Upper lobe of right lung (tissue), 1 donor: ENCODE data around the gene ARHGEF17. TPM values are rescaled to one million over a fixed set of nuclear protein-coding genes. Genes with fewer than 3 reads are reported as not detected.

Source experiments
- ATAC-seq: fragments of 200-7000 bp; cut with Tn5 transposase; one replicate; pipeline ENCODE4 v1.9.1; 2020; ENCODE audit warnings: mild to moderate bottlenecking, moderate library complexity
- DNase-seq: peaks from one replicate; pipeline ENCODE4 v3.0.0-alpha.2; 2020
- H3K27ac ChIP-seq: fragments of 200-600 bp; one replicate; pipeline ENCODE4 v1.8.0; 2022
- H3K27me3 ChIP-seq: fragments of 200-600 bp; one replicate; pipeline ENCODE4 v1.8.0; 2022; ENCODE audit warnings: mild to moderate bottlenecking
- H3K36me3 ChIP-seq: fragments of 200-600 bp; one replicate; pipeline ENCODE4 v1.8.0; 2022
- H3K4me1 ChIP-seq: fragments of 200-600 bp; one replicate; pipeline ENCODE4 v1.8.0; 2022
- H3K4me3 ChIP-seq: fragments of 200-600 bp; one replicate; pipeline ENCODE4 v1.8.0; 2022; ENCODE audit warnings: mild to moderate bottlenecking
- H3K9me3 ChIP-seq: fragments of 200-600 bp; one replicate; pipeline ENCODE4 v1.8.0; 2022
- CTCF ChIP-seq: fragments of 200-600 bp; IDR thresholded peaks from one replicate; pipeline ENCODE4 v1.8.0; 2022; ENCODE audit warnings: antibody characterized with exemption
- intact Hi-C: fragments of 100-400 bp; cut with DNase I; formaldehyde crosslinking; loops from one replicate; pipeline ENCODE4 v1.11.0; 2022
- total RNA-seq: library from RNA; stranded (reverse); fragmentation: NEBNext Ultra II Directional; extraction: Animal tissue kit (Norgen Biotek cat#: 25700); gene quantifications from one replicate; pipeline ENCODE4 v1.2.1, GENCODE V29; 2021
- donor health status: DM: no; HTN: yes; CAD: no; lungs with severe emphysema.

Gene ARHGEF17
- total RNA-seq, 1 donor from 2014 or later = 74.5 TPM

GRCh38 chr11:73404048-73404447, 96.0 kb downstream of the ARHGEF17 start:
- TF ChIP-seq CTCF = peak; percentile 66
- Histone ChIP-seq H3K9me3 (no peaks in the 10 kb centered on the region), H3K27me3 (no peaks in the 10 kb centered on the region), H3K27ac (no peak overlapping the region), H3K4me3 (no peak overlapping the region), H3K36me3 (peaks cover 1% of the 10 kb centered on the region), H3K4me1 (no peaks in the 10 kb centered on the region)
- ATAC-seq (peak; percentile 94), DNase-seq (no peak)
- intact Hi-C loops = no loop called here

- ATAC-seq (no peak), DNase-seq (no peak)
- no peak for TF ChIP-seq CTCF
- no peaks in the 10 kb centered on the region for H3K9me3 ChIP-seq
- intact Hi-C loops = no loop called here
- no peak overlapping the region for H3K27ac ChIP-seq
- no peak overlapping the region for H3K4me3 ChIP-seq
- H3K4me1 ChIP-seq = no peaks in the 10 kb centered on the region
- peaks cover 7% of the 10 kb centered on the region for H3K36me3 ChIP-seq
- no peaks in the 10 kb centered on the region for H3K27me3 ChIP-seq
Measured at GRCh38 chr11:73404506-73405145, 96.5 kb downstream of the ARHGEF17 start.

GRCh38 chr11:73405146-73405510, 97.1 kb downstream of the ARHGEF17 start:
- DNase-seq = no peak
- ATAC-seq = no peak
- no peak overlapping the region for H3K27ac ChIP-seq
- TF ChIP-seq CTCF = no peak
- intact Hi-C loops = no loop called here
- H3K4me3 ChIP-seq = no peak overlapping the region
- no peaks in the 10 kb centered on the region for H3K27me3 ChIP-seq
- H3K4me1 ChIP-seq = no peaks in the 10 kb centered on the region
- H3K9me3 ChIP-seq = no peaks in the 10 kb centered on the region
- peaks cover 10% of the 10 kb centered on the region for H3K36me3 ChIP-seq

GRCh38 chr11:73406131-73406530, 98.1 kb downstream of the ARHGEF17 start:
- DNase-seq (no peak), ATAC-seq (no peak)
- H3K27me3 ChIP-seq = no peaks in the 10 kb centered on the region
- H3K4me1 ChIP-seq = no peaks in the 10 kb centered on the region
- TF ChIP-seq CTCF = no peak
- H3K9me3 ChIP-seq = no peaks in the 10 kb centered on the region
- no peak overlapping the region for H3K27ac ChIP-seq
- no peak overlapping the region for H3K4me3 ChIP-seq
- peaks cover 12% of the 10 kb centered on the region for H3K36me3 ChIP-seq
- intact Hi-C loops = no loop called here

- intact Hi-C loops = no loop called here
Measured at GRCh38 chr11:73406619-73407018, 98.5 kb downstream of the ARHGEF17 start.

More at GRCh38 chr11:73406619-73407018, 98.5 kb downstream of the ARHGEF17 start:
- H3K27me3 ChIP-seq = no peaks in the 10 kb centered on the region
- no peaks in the 10 kb centered on the region for H3K9me3 ChIP-seq
- no peaks in the 10 kb centered on the region for H3K4me1 ChIP-seq
- DNase-seq (peak; percentile 46), ATAC-seq (no peak)
- H3K36me3 ChIP-seq = peaks cover 16% of the 10 kb centered on the region
- no peak overlapping the region for H3K4me3 ChIP-seq
- TF ChIP-seq CTCF = no peak
- H3K27ac ChIP-seq = no peak overlapping the region
